HG02588 (cell line): ENCODE results near the gene TRIM62.

ENCODE experiments used
- ATAC-seq: cut with Tn5 transposase; IDR thresholded peaks from one replicate; pipeline ENCODE4 v1.9.1; 2021; ENCODE audit warnings: mild to moderate bottlenecking, moderate library complexity; ENCODE audit not compliant: unreplicated experiment

Gene TRIM62

DNA sequence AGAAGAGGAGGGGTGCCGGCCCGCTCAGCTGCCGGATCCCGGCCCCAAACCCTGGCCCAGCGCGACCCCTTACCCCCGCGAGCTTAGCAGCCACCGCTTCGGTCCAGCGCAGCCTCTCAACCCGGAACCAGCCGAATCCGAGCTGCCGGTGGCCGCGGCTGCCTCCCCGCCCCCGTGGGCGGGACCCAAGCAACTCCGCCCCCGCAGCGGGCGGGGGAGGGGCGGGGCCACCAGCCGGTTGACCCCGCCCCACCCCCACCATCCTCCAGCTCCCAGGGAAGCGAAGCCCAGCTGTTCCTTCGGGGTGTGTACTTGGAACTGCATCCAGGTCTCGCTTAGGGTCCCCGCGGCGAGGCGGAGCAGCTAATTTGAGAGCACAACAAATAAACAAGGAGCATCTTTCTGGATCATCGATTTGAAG lies at the start of gene TRIM62:
TSS of gene TRIM62 (minus strand) at position 123 of the 421 bp plus-strand sequence. CDS start 611 bp downstream, outside the sequence.
- no peak for ATAC-seq

DNA sequence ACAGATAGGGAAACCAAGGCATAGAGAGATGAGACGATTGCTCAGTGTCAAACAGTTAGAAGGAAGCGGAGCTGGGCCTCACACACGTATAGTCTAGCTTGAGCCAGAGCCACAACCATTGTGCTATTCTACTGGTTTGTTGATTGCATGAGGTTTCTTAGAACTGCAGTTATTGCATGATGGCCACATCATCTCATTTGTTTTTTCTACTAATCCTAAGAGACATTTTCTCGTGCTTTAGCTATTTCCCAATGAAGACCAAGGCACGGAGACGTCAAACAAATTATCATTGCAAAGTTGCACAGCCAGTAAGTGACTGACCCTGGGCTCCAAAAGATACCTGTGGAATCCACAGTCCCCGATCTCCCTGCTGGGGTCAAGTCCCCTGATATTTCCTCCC lies 49.3 kb upstream of the TRIM62 start:
- no peak for ATAC-seq

DNA sequence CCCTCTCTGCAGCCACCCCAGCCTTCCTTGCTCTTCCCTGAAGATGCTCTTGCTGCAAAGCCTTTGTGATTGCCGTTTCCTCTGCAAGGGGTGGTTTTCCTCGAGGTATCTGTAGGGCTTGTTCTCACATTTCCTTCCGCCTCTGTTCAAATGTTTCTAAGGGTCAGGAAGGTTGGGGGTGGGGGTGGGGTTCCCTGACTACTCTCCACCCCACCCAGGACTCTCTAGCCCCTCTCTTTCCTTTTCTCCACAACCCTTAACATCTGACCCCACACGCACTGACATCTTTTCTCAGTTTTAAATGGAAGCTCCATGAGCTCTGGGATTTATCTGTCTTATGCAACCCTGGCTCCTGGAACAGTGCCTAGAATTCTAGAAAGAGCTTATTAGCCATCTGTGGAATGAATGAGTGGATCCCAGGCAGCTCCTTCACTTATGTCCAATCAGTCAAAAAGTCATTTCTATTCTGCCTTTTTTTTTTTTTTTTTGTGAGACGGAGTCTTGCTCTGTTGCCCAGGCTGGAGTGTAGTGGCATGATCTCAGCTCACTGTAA lies 47.2 kb upstream of the TRIM62 start:
- no peak for ATAC-seq

GRCh38 chr1:33225586-33225985 lies 43.7 kb upstream of the TRIM62 start:
- ATAC-seq = no peak

- ATAC-seq = no peak
Measured at GRCh38 chr1:33224166-33224707, 42.4 kb upstream of the TRIM62 start.

- no peak for ATAC-seq
Measured at GRCh38 chr1:33222381-33222780, 40.5 kb upstream of the TRIM62 start.

- no peak for ATAC-seq
Measured at GRCh38 chr1:33221385-33221758, 39.5 kb upstream of the TRIM62 start.

DNA sequence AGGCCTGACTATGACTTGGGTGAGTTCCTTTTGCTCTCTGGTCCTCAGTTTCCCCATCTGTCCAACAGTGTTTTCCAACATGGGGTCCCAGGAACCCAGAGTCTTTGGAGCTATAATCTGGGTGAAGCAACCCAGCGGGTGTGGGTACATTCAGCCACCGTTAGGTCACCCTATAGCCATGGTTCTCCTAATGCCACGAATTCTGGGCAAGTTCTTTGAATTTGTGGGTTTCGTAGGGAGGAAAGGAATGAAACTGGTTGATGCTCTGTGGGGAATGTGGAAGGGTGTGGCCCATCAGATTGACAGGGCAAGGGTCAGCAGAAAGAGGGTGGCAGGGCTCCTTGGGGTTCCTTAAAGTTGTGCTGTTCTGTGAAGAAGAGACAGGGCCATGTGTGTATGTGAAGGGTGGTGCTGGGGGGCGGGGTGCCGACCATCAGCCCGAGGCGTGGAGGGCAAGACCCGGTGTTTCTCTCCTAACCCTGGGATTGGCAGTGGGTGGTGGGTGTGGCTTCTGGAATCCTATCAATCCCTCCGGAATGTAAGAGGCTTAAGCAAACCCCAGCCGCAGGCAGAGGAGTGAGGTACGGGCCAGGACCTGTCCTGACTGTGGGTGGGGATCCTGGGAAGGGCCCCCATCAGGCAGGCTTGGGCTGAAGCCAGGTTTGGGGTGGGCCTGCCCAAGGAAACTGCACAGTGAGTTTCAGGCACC lies 39.0 kb upstream of the TRIM62 start:
- no peak for ATAC-seq

- ATAC-seq = no peak
Measured at GRCh38 chr1:33219886-33220661, 38.2 kb upstream of the TRIM62 start.

DNA sequence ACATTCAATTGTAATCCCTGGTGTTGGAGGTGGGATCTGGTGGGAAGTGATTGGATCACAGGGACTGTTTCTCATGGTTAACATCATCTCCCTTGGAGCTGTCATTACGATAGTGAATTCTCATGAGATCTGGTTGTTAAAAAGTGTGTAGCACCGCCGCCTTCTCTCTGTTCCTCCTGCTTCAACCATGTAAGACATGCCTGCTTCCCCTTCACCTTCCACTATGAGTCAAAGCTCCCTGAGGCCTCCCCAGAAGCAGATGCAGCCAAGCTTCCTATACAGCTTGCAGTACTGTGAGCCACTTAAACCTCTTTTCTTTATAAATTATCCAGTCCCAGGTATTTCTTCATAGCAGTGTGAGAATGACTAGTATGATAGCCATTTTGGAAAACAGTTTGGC lies 30.1 kb upstream of the TRIM62 start:
- ATAC-seq = no peak

GRCh38 chr1:33206340-33206739 lies 24.5 kb upstream of the TRIM62 start:
- no peak for ATAC-seq

DNA sequence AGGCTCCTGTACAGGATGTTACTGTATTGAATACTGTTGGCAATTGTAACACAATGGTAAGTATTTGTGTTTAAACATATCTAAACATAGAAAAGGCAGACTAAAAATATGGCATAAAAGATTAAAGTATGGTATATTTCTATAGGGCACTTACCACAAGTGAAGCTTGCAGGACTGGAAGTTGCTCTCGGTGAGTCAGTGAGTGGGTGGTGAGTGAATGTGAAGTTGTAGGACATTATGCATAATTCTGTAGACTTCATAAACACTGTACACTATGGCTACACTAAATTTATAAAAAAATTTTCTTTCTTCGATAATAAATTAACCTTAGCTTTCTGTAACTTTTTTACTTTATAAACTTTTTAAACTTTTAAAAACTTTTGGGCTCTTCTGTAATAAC lies 13.7 kb upstream of the TRIM62 start:
- ATAC-seq = no peak

GRCh38 chr1:33191731-33192275 lies 10.0 kb upstream of the TRIM62 start:
- no peak for ATAC-seq

GRCh38 chr1:33190701-33191100 lies 8.9 kb upstream of the TRIM62 start:
- no peak for ATAC-seq

- ATAC-seq = no peak
Measured at GRCh38 chr1:33188572-33189275, 6.9 kb upstream of the TRIM62 start.

GRCh38 chr1:33186936-33187335 lies 5.1 kb upstream of the TRIM62 start:
- ATAC-seq = no peak

DNA sequence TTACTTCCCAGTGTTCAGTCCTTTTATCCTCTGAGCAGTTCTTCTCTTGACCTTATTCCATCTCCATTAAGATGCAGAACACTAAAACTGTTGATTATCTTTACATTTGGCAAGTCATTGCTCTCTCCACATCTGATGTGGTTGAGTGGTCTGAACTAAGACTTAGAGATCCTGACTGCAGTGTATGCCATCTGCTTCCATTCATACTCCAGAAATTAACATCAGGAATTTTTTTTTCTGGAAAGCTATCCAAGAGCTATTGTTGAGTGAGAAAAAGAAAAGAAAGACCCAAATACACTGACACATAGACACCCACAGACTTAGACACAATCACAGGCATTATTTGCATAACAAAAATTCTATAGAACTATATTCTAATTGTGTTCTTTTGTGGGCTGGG lies 3.7 kb upstream of the TRIM62 start:
- no peak for ATAC-seq

- ATAC-seq = no peak
Measured at GRCh38 chr1:33183306-33183705, 1.5 kb upstream of the TRIM62 start.

DNA sequence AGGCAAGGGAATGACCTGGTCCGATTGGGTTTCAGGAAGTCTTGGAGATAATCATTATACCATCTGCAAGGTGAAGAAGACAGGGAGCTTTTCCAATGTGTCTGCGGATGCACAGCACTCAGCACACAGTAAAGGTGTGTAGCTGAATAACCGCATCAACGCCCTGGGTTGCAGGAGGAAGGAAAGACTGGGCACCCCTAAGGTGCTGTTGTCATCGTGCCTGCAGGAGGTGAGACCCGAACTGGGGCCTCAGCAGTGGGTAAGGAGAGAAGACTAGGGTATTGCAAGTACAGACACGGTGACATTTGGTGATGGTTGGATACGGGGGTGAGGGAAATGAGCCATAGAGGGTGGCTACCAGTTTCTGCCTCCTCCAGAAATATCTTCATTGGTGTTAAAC lies 1.1 kb upstream of the TRIM62 start:
- ATAC-seq = no peak

- ATAC-seq = no peak
Measured at GRCh38 chr1:33182401-33182841, 578 bp upstream of the TRIM62 start.
